Fibroblast of villous mesenchyme (primary cell): ENCODE results near the gene LAMC1. TPM values are rescaled to one million over a fixed set of nuclear protein-coding genes. Genes with fewer than 3 reads are reported as not detected.
A peak's percentile ranks its signal among the peaks of the same experiment; 100 is the strongest.

Experiments
- DNase-seq: peaks from one replicate; pipeline ENCODE4 v3.0.0-alpha.2; 2010; ENCODE audit warnings: low read depth
- H3K4me3 ChIP-seq: 2 replicates; pipeline ENCODE4 v1.5.1; 2011; ENCODE audit warnings: low read depth, mild to moderate bottlenecking, low read length
- total RNA-seq: library from RNA; depleted of rRNA; stranded (reverse); fragments of >200 nt; gene quantifications from 2 replicates; pipeline ENCODE4 v1.2.3, GENCODE V29; 2012
- TF ChIP-seq, protein P1 (sequence below): IDR thresholded peaks from 2 replicates; pipeline ENCODE4 v1.5.1; 2012; ENCODE audit warnings: low read depth, mild to moderate bottlenecking, low read length; ENCODE audit not compliant: insufficient read depth

The LAMC1 gene
- total RNA-seq, 1 donor: 761 TPM

DNA sequence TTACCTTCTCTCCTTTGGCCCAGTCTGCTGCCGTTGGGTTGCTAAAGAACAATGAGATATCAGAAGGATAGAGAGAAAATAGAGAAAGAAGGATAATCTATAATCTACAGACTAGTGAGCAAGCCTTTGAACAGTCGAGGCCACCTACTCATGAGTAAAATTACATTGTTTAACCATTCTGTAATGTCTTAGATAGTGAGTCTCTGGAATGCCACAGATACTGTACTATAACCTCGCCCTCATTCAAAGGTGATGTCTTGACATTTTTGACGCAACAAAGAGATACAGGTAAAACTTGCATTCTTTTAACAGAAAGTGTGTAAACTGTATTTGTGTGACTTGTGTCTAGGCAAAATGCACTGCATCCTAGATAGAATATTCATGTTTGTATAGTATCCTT is 77.9 kb downstream of the LAMC1 start:
- TF ChIP-seq, protein P1, sequence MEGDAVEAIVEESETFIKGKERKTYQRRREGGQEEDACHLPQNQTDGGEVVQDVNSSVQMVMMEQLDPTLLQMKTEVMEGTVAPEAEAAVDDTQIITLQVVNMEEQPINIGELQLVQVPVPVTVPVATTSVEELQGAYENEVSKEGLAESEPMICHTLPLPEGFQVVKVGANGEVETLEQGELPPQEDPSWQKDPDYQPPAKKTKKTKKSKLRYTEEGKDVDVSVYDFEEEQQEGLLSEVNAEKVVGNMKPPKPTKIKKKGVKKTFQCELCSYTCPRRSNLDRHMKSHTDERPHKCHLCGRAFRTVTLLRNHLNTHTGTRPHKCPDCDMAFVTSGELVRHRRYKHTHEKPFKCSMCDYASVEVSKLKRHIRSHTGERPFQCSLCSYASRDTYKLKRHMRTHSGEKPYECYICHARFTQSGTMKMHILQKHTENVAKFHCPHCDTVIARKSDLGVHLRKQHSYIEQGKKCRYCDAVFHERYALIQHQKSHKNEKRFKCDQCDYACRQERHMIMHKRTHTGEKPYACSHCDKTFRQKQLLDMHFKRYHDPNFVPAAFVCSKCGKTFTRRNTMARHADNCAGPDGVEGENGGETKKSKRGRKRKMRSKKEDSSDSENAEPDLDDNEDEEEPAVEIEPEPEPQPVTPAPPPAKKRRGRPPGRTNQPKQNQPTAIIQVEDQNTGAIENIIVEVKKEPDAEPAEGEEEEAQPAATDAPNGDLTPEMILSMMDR: no peak
- DNase-seq: no peak
- H3K4me3 ChIP-seq: no peak overlapping the region

DNA sequence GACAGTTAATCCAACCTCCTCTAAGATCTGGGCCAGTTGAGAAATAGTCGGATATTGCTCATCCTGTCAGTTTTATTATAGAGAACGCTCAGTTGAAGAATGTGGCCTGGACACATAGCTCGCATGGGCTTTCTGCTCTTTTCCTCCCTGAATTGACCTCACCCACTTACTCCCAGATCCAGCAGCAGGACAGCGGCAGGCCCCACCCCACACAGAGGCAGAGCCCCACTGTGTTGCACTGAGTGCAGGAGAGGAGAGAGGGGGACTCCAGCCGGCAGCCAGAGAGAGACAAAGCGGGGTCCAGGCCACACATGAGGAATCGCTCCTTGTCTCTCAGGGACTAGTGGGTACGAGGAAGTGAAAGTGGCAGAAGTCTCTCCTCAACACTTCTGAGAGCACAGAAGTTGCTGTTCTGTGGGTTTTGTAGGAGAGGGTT is 78.6 kb downstream of the LAMC1 start:
- no peak overlapping the region for H3K4me3 ChIP-seq
- DNase-seq: peak; percentile 91
- TF ChIP-seq, protein P1: no peak

DNA sequence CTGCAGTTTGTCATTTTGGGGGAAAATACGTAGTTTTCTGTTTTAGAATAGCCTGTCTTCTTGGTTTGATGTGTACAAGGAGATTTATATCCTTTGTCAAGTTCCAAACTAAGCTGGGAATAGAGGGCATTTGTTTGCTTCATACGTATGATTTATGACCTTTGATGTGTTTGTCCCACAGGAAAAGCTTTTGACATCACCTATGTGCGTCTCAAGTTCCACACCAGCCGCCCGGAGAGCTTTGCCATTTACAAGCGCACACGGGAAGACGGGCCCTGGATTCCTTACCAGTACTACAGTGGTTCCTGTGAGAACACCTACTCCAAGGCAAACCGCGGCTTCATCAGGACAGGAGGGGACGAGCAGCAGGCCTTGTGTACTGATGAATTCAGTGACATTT is 79.9 kb downstream of the LAMC1 start:
- no peak overlapping the region for H3K4me3 ChIP-seq
- DNase-seq: no peak
- TF ChIP-seq, protein P1: no peak

DNA sequence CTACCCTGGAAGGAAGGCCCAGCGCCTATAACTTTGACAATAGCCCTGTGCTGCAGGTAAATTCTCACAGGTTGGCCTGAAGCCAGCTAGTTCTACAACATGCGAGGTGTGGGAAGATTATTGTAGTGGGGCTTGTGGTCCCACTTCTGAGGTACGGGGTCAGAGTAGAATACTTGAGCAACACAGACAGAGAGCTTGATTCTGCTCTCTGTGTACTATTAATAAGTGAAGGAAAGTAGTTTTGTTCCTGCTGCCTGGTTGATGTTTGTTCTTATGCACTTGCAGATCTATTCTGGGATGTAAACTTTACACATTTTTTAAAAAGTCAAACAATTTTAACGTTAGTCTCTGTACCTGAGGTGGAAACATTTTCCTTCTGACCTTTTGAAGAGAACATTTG is 80.4 kb downstream of the LAMC1 start:
- TF ChIP-seq, protein P1: no peak
- H3K4me3 ChIP-seq: no peak overlapping the region
- no peak for DNase-seq

DNA sequence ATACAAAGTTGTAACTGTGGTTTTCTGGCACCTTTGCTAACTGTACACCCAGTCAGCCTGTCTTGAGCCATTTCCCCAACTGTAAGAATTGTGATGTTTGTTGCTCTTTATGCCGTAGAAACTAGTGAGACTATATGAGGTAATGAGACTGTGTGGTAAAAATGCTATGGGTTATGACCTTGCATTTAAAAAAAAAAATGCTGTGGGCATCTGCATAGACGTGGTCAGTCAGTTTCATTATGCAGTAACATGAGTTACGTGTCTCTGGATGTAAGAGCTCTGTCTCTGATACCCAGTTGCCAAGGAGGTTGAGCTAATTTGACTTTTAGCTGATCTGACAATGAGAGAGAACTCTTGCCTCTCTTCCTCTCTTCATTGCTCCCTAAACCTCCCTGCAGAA is 82.2 kb downstream of the LAMC1 start:
- peak; percentile 79 for DNase-seq
- TF ChIP-seq, protein P1: no peak
- H3K4me3 ChIP-seq: no peak overlapping the region

DNA sequence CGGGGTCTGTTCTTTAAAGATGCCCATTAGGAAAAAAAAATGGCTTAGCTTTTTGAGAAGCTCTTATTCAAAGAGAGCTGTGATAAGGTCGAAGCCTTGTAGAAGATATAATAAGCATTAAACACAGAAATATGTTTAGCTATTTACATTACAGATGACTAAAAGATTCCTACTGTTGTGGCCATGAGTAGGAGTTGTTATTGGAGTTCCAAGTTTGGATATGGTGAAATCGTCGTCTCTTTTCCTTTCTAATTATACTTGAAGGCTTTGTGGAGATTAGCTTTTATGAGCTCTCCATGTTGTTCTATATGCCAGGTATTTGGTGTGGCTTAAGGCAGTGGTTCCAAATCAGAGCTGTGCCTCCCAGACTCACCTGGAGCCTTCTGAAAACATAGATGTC is 82.9 kb downstream of the LAMC1 start:
- no peak overlapping the region for H3K4me3 ChIP-seq
- TF ChIP-seq, protein P1: no peak
- peak; percentile 62 for DNase-seq

DNA sequence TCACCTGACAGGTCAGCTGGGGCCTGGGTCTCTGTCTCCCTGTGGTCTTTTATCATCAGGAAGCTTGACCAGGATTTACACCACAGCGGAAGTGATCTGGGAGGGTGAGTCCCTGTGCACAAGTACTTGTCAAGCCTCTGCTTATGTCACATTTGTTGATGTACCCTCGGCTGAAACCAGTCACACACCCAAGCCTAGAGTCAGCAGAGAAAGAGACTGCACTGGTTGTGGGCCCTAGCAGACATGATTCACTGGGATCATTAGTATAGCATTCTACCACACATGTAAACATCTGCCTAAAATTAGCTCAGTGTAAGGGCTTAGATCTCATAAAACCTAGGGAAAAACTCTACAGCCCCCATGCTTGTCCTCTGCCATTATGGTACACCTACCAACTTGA is 83.5 kb downstream of the LAMC1 start:
- TF ChIP-seq, protein P1: no peak
- DNase-seq: peak; percentile 62
- no peak overlapping the region for H3K4me3 ChIP-seq
